BE2C (cell line): ENCODE results near the gene NOS3.
A peak's percentile ranks its signal among the peaks of the same experiment; 100 is the strongest.

Experiments
- DNase-seq: peaks from one replicate; pipeline ENCODE4 v3.0.0-alpha.2; 2020
- H3K27me3 ChIP-seq: fragments of 250-450 bp; sonication (Bioruptor Pico); 2 replicates; pipeline ENCODE4 v1.5.1; 2020; ENCODE audit warnings: mild to moderate bottlenecking
- H3K36me3 ChIP-seq: fragments of 250-450 bp; sonication (Bioruptor Pico); 2 replicates; pipeline ENCODE4 v1.5.1; 2020; ENCODE audit warnings: mild to moderate bottlenecking
- H3K4me1 ChIP-seq: fragments of 250-450 bp; sonication (Bioruptor Pico); 2 replicates; pipeline ENCODE4 v1.5.1; 2020
- H3K4me3 ChIP-seq: 2 replicates; pipeline ENCODE4 v1.5.1; 2011; ENCODE audit warnings: low read depth, low read length
- H3K9me3 ChIP-seq: fragments of 250-450 bp; sonication (Bioruptor Pico); 2 replicates; pipeline ENCODE4 v1.5.1; 2020
- TF ChIP-seq, protein P1 (sequence below): IDR thresholded peaks from 2 replicates; pipeline ENCODE4 v1.5.1; 2012; ENCODE audit warnings: mild to moderate bottlenecking, low read depth, low read length

The NOS3 gene

GRCh38 chr7:150967349-150967748 is 23.5 kb upstream of the NOS3 start:
- Histone ChIP-seq H3K27me3 (no peaks in the 10 kb centered on the region), H3K4me3 (no peak overlapping the region), H3K9me3 (no peaks in the 10 kb centered on the region), H3K36me3 (peaks cover 9% of the 10 kb centered on the region), H3K4me1 (peaks cover 76% of the 10 kb centered on the region)
- TF ChIP-seq, protein P1, sequence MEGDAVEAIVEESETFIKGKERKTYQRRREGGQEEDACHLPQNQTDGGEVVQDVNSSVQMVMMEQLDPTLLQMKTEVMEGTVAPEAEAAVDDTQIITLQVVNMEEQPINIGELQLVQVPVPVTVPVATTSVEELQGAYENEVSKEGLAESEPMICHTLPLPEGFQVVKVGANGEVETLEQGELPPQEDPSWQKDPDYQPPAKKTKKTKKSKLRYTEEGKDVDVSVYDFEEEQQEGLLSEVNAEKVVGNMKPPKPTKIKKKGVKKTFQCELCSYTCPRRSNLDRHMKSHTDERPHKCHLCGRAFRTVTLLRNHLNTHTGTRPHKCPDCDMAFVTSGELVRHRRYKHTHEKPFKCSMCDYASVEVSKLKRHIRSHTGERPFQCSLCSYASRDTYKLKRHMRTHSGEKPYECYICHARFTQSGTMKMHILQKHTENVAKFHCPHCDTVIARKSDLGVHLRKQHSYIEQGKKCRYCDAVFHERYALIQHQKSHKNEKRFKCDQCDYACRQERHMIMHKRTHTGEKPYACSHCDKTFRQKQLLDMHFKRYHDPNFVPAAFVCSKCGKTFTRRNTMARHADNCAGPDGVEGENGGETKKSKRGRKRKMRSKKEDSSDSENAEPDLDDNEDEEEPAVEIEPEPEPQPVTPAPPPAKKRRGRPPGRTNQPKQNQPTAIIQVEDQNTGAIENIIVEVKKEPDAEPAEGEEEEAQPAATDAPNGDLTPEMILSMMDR: no peak
- DNase-seq: no peak

DNA sequence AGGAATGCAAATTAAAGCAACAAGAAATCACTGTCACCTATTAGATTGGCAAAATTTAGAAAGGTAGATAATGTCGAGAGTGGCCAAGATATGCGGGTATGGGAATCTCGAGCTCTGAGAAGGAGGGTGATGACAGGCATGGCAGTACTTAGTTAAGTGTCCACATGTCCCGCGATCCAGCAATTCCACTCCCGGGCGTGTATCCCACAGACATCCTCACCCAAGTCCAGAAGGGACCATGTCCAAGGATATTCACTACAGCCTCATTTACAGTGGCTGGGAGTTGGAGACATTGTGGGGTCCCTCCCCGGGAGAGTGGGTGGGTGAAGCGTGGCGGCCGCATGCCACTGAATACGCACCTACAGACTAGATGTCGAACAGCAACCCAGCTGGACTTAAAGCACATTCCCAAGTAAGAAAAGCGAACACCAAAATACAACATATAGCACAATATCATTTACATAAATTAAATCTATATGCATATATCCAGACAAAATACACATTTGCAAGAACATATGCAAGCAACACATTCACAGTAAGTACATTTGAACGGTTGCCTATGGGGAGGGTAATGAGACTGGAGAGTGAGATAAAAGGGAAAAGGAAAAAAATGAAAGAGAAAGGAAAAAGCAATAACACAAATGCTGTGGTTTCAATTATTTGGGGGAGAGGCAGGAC is 22.6 kb upstream of the NOS3 start:
- TF ChIP-seq, protein P1: no peak
- DNase-seq: no peak
- Histone ChIP-seq H3K36me3 (peaks cover 17% of the 10 kb centered on the region), H3K9me3 (no peaks in the 10 kb centered on the region), H3K27me3 (no peaks in the 10 kb centered on the region), H3K4me1 (peaks cover 74% of the 10 kb centered on the region), H3K4me3 (no peak overlapping the region)

DNA sequence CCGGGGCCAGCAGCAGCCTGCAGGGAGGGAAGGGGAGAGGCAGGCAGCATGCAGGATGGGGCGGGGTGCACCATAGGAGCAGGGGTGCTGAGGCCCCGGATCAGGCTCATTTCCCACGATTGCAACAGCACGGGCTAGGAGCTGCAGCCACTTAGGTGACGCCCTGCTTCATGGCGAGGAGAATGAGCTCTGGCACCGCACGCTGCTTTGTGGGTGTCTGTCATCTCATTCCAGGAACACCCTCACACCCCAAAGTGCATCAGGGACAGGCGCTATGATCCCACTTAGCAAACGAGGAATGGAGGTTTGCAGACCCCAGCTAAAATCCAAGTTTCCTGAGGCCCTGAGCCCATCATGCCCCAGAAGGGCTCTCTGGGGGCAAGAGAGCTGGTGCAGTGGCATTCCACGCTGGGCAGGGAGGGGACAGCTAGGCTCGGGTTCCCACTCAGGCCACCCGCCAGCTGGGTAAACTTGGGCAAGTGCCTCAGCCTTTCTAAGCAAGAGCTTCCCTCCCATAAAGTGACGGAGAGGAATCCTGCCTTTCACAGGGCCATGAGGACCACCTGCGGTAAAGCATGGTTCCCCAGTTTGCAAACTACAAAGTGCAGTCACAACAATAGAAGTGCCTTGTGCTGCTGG is 22.0 kb upstream of the NOS3 start:
- no peak for DNase-seq
- H3K36me3 ChIP-seq: peaks cover 24% of the 10 kb centered on the region
- H3K4me1 ChIP-seq: peaks cover 73% of the 10 kb centered on the region
- no peak overlapping the region for H3K4me3 ChIP-seq
- no peaks in the 10 kb centered on the region for H3K27me3 ChIP-seq
- no peaks in the 10 kb centered on the region for H3K9me3 ChIP-seq
- TF ChIP-seq, protein P1: no peak

DNA sequence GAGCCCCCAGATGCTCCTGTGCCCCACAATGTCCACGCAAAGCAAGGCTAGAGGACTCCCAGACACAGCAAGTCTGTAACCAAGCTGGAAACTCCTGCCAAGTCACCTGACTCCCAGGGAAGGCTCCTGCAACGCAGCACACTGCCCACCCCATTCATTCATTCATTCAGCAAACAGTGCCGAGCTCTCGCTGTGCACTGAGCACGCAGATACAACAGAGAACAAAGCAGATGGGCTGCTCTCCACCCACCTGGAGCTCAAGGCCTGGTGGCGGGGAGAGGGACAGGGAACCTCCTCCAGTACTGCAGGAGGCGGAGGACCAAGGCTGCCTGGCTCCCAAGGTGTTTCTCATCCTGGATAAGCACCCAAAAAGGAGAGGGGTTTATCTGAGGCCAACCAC is 21.3 kb upstream of the NOS3 start:
- peaks cover 27% of the 10 kb centered on the region for H3K36me3 ChIP-seq
- H3K4me3 ChIP-seq: no peak overlapping the region
- H3K27me3 ChIP-seq: no peaks in the 10 kb centered on the region
- no peak for DNase-seq
- no peaks in the 10 kb centered on the region for H3K9me3 ChIP-seq
- TF ChIP-seq, protein P1: no peak
- H3K4me1 ChIP-seq: peaks cover 67% of the 10 kb centered on the region

GRCh38 chr7:150970424-150970823 is 20.4 kb upstream of the NOS3 start:
- no peak overlapping the region for H3K4me3 ChIP-seq
- no peaks in the 10 kb centered on the region for H3K27me3 ChIP-seq
- H3K36me3 ChIP-seq: peaks cover 27% of the 10 kb centered on the region
- H3K9me3 ChIP-seq: no peaks in the 10 kb centered on the region
- peaks cover 63% of the 10 kb centered on the region for H3K4me1 ChIP-seq
- TF ChIP-seq, protein P1: no peak
- DNase-seq: no peak

GRCh38 chr7:150971242-150972022 is 19.4 kb upstream of the NOS3 start:
- peak; percentile 88 for DNase-seq
- Histone ChIP-seq H3K27me3 (no peaks in the 10 kb centered on the region), H3K9me3 (no peaks in the 10 kb centered on the region), H3K4me1 (peaks cover 62% of the 10 kb centered on the region), H3K36me3 (peaks cover 27% of the 10 kb centered on the region), H3K4me3 (peak overlapping the region; percentile 17)
- TF ChIP-seq, protein P1: no peak
